ENCODE data around the gene FTO. TPM values are rescaled to one million over a fixed set of nuclear protein-coding genes. Genes with fewer than 3 reads are reported as not detected.

Gene FTO
- total RNA-seq, 2 donors from 2014 or later = 47.5 to 50.4 TPM

GRCh38 chr16:53912155-53912554 is 208.2 kb downstream of the FTO start:
- ATAC-seq (no peak), DNase-seq (no peak)
- Histone ChIP-seq H3K4me3 (no peak overlapping the region), H3K36me3 (replicated peaks in 1 of 2; ENCODE audit: insufficient read depth in 1 of 2, low read depth in 2 of 2) (no peaks in the 10 kb centered on the region), H3K27ac (no peak overlapping the region), H3K9me3 (no peaks in the 10 kb centered on the region), H3K4me1 (peaks cover 14% of the 10 kb centered on the region), H3K27me3 (no peaks in the 10 kb centered on the region)
- intact Hi-C loops (cut with DNase I) = no loop called here
- TF ChIP-seq POLR2A (IDR thresholded peaks at IDR 0.05) = no peak
- TF ChIP-seq, protein P1, sequence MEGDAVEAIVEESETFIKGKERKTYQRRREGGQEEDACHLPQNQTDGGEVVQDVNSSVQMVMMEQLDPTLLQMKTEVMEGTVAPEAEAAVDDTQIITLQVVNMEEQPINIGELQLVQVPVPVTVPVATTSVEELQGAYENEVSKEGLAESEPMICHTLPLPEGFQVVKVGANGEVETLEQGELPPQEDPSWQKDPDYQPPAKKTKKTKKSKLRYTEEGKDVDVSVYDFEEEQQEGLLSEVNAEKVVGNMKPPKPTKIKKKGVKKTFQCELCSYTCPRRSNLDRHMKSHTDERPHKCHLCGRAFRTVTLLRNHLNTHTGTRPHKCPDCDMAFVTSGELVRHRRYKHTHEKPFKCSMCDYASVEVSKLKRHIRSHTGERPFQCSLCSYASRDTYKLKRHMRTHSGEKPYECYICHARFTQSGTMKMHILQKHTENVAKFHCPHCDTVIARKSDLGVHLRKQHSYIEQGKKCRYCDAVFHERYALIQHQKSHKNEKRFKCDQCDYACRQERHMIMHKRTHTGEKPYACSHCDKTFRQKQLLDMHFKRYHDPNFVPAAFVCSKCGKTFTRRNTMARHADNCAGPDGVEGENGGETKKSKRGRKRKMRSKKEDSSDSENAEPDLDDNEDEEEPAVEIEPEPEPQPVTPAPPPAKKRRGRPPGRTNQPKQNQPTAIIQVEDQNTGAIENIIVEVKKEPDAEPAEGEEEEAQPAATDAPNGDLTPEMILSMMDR (IDR thresholded peaks at IDR 0.05) = no peak
- 69 to 74% methylated on average over 2 of the region's 2 CpGs for WGBS, 2 donors

DNA sequence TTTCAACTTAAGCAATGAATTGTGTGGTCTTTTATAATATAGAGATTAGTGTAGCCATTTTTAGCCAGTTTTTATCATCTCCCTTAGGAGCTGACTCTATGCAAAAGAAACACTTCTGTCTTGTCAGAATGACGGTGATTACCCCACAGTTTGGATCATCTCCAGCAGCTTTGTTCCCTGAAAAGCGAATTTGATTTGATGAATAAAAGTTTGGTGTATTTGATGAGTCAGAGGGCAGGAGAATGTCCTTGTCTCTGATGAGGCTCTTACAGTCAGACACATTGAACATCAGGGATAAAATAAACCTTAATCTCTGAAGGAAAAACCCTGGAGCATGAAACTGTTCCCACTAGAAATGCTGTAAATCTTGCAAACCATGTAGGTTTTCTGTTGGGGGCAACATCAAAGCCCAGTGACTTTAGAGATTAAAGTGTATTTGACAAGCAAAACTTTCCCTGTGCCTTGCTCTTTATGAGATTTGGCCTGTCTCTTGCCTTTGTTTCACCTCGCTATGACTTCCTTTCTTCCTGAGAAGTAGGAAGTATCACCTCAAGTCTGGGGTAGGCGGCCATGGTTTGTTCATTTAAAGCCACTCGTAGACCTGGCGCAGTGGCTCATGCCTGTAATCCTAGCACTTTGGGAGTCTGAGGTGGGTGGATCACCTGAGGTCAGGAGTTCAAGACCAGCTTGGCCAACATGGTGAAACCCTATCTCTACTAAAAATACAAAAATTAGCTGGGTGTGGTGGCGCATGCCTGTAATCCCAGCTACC is 209.3 kb downstream of the FTO start:
- no peak overlapping the region for H3K27ac ChIP-seq
- no peak for TF ChIP-seq POLR2A (IDR thresholded peaks at IDR 0.05)
- TF ChIP-seq, protein P1 (IDR thresholded peaks at IDR 0.05) = no peak
- H3K27me3 ChIP-seq = no peaks in the 10 kb centered on the region
- H3K36me3 ChIP-seq (replicated peaks in 1 of 2; ENCODE audit: insufficient read depth in 1 of 2, low read depth in 2 of 2) = no peaks in the 10 kb centered on the region
- ATAC-seq (no peak), DNase-seq (peak in 2 of 4 donors; percentile 8 to 47)
- H3K4me3 ChIP-seq = no peak overlapping the region
- 77 to 87% methylated on average over 7 of the region's 7 CpGs for WGBS, 2 donors
- H3K4me1 ChIP-seq = peaks cover 14% of the 10 kb centered on the region
- H3K9me3 ChIP-seq = no peaks in the 10 kb centered on the region
- intact Hi-C loops (cut with DNase I) = no loop called here

GRCh38 chr16:53913920-53914319 is 210.0 kb downstream of the FTO start:
- H3K9me3 ChIP-seq = no peaks in the 10 kb centered on the region
- intact Hi-C loops (cut with DNase I) = no loop called here
- TF ChIP-seq, protein P1 (IDR thresholded peaks at IDR 0.05) = no peak
- TF ChIP-seq POLR2A (IDR thresholded peaks at IDR 0.05) = no peak
- no peaks in the 10 kb centered on the region for H3K27me3 ChIP-seq
- ATAC-seq = no peak
- H3K4me3 ChIP-seq = no peak overlapping the region
- H3K36me3 ChIP-seq (replicated peaks in 1 of 2; ENCODE audit: insufficient read depth in 1 of 2, low read depth in 2 of 2) = no peaks in the 10 kb centered on the region
- WGBS, 2 donors = 80 to 93% methylated on average over 9 of the region's 9 CpGs
- DNase-seq = peak in 1 of 4 donors; percentile 2
- H3K4me1 ChIP-seq = peaks cover 14% of the 10 kb centered on the region
- no peak overlapping the region for H3K27ac ChIP-seq

DNA sequence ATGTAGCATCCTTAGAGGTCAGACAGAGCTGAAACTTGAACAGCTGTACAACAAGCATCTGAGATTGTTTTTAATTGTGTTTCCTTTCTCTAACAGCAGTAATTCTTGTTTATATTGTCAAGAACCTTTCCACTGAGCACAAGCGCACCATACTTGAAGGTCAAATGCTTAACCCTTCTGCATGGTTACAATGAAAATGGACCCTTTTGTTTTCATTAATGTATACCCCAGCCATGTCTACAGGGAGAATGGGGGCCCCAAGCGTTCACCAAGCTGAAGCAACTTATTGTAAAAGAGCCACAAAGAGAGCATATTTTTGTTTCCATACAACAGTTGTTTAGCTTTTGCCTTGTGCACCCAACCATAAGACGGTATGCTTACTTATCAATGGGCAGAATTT is 210.8 kb downstream of the FTO start:
- Histone ChIP-seq H3K27ac (no peak overlapping the region), H3K4me1 (peaks cover 14% of the 10 kb centered on the region), H3K27me3 (no peaks in the 10 kb centered on the region), H3K36me3 (replicated peaks in 1 of 2; ENCODE audit: insufficient read depth in 1 of 2, low read depth in 2 of 2) (no peaks in the 10 kb centered on the region), H3K9me3 (no peaks in the 10 kb centered on the region), H3K4me3 (no peak overlapping the region)
- intact Hi-C loops (cut with DNase I) = no loop called here
- ATAC-seq = no peak
- no peak for TF ChIP-seq POLR2A (IDR thresholded peaks at IDR 0.05)
- TF ChIP-seq, protein P1 (IDR thresholded peaks at IDR 0.05) = no peak
- DNase-seq = no peak
- WGBS, 2 donors = 81 to 82% methylated on average over 3 of the region's 3 CpGs
